ENCODE measurements around the gene TPD52L1. TPM values are rescaled to one million over a fixed set of nuclear protein-coding genes. Genes with fewer than 3 reads are reported as not detected.
A peak's percentile ranks its signal among the peaks of the same experiment; 100 is the strongest.

The TPD52L1 gene
- total RNA-seq, 1 donor from 2014 or later = 48.0 TPM

- no peaks in the 10 kb centered on the region for H3K36me3 Mint-ChIP-seq (ENCODE audit: low read depth)
- no peak overlapping the region for H3K27ac Mint-ChIP-seq (ENCODE audit: unreplicated experiment)
- DNase-seq (ENCODE audit: low spot score) = no peak
- no peaks in the 10 kb centered on the region for H3K27me3 Mint-ChIP-seq (ENCODE audit: low read depth)
- TF ChIP-seq, protein P1, sequence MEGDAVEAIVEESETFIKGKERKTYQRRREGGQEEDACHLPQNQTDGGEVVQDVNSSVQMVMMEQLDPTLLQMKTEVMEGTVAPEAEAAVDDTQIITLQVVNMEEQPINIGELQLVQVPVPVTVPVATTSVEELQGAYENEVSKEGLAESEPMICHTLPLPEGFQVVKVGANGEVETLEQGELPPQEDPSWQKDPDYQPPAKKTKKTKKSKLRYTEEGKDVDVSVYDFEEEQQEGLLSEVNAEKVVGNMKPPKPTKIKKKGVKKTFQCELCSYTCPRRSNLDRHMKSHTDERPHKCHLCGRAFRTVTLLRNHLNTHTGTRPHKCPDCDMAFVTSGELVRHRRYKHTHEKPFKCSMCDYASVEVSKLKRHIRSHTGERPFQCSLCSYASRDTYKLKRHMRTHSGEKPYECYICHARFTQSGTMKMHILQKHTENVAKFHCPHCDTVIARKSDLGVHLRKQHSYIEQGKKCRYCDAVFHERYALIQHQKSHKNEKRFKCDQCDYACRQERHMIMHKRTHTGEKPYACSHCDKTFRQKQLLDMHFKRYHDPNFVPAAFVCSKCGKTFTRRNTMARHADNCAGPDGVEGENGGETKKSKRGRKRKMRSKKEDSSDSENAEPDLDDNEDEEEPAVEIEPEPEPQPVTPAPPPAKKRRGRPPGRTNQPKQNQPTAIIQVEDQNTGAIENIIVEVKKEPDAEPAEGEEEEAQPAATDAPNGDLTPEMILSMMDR (IDR thresholded peaks at IDR 0.05) = no peak
- no peak overlapping the region for H3K4me3 Mint-ChIP-seq (ENCODE audit: unreplicated experiment)
- no peaks in the 10 kb centered on the region for H3K9me3 Mint-ChIP-seq (ENCODE audit: low read depth)
- peaks cover 21% of the 10 kb centered on the region for H3K4me1 Mint-ChIP-seq (ENCODE audit: low read depth)
These were observed 16.8 kb downstream of the TPD52L1 start for GRCh38 chr6:125170376-125170775.

- Mint-ChIP-seq H3K9me3 (ENCODE audit: low read depth) (no peaks in the 10 kb centered on the region), H3K4me1 (ENCODE audit: low read depth) (peaks cover 19% of the 10 kb centered on the region), H3K27me3 (ENCODE audit: low read depth) (no peaks in the 10 kb centered on the region), H3K4me3 (ENCODE audit: unreplicated experiment) (no peak overlapping the region), H3K36me3 (ENCODE audit: low read depth) (no peaks in the 10 kb centered on the region), H3K27ac (ENCODE audit: unreplicated experiment) (no peak overlapping the region)
- DNase-seq (ENCODE audit: low spot score) = no peak
- TF ChIP-seq, protein P1 (IDR thresholded peaks at IDR 0.05) = no peak
These were observed 19.9 kb downstream of the TPD52L1 start for GRCh38 chr6:125173341-125174095.

DNA sequence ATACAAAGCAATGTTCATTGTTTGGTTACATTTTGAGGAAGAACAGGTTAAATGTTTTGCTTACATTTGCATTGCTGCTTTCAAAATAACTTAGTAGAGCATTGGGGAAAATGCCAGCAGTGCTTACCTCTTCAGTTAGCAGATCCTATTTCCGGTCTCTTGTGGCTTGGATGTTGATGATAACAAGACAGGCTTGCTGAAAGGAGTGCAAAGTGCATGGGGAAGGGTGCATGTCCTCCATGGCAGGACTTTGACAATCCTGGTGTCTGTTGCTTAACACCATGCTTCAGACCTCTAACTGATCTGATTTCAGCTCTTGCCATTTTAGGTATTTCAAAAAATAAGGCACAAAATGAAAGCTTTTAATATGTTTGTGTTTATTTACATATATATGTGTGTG is 21.1 kb downstream of the TPD52L1 start:
- Mint-ChIP-seq H3K36me3 (ENCODE audit: low read depth) (no peaks in the 10 kb centered on the region), H3K4me3 (ENCODE audit: unreplicated experiment) (no peak overlapping the region), H3K4me1 (ENCODE audit: low read depth) (peaks cover 18% of the 10 kb centered on the region), H3K9me3 (ENCODE audit: low read depth) (no peaks in the 10 kb centered on the region), H3K27me3 (ENCODE audit: low read depth) (no peaks in the 10 kb centered on the region), H3K27ac (ENCODE audit: unreplicated experiment) (no peak overlapping the region)
- TF ChIP-seq, protein P1 (IDR thresholded peaks at IDR 0.05) = no peak
- DNase-seq (ENCODE audit: low spot score) = no peak

GRCh38 chr6:125175466-125176048 is 22.0 kb downstream of the TPD52L1 start:
- H3K9me3 Mint-ChIP-seq (ENCODE audit: low read depth) = no peaks in the 10 kb centered on the region
- DNase-seq (ENCODE audit: low spot score) = no peak
- peaks cover 10% of the 10 kb centered on the region for H3K4me1 Mint-ChIP-seq (ENCODE audit: low read depth)
- TF ChIP-seq, protein P1 (IDR thresholded peaks at IDR 0.05) = no peak
- no peaks in the 10 kb centered on the region for H3K36me3 Mint-ChIP-seq (ENCODE audit: low read depth)
- H3K27me3 Mint-ChIP-seq (ENCODE audit: low read depth) = no peaks in the 10 kb centered on the region
- H3K27ac Mint-ChIP-seq (ENCODE audit: unreplicated experiment) = no peak overlapping the region
- H3K4me3 Mint-ChIP-seq (ENCODE audit: unreplicated experiment) = no peak overlapping the region

DNA sequence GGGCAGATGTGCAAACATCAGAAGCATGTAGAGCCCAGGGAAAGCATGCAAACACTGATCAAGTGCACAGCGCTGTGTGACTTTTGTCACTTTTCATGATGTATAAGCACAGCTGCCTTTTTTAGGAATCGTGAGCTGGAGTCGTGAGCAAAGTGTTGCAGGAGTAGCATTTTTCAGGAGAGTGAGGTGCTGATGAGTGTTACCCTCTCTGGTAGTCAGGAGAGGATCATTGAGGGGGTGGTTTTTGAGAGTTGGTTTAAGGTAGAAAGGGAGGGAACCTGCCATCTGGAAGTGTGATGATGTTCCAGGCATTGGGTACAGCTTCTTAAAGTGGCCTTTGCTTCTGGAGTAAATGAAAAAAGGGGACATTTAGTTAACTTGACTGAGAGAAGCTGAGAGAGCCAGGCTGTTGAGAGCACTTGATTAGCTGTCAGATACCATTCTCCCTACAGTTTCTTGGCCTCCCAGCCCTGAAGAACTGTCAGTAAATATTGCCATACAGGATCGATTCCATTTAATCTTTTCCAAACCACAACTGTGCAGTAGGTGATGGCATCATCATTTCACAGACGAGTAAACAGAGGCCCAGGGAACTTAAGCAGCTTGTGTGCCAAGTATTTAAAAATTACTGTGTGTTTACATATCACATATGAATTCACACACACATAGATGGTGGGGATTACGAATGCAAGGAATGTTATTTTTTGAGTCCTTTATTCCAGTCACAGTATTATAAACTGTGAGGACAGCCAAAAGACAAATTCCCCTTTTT is 28.9 kb downstream of the TPD52L1 start:
- no peak for DNase-seq (ENCODE audit: low spot score)
- Mint-ChIP-seq H3K27me3 (ENCODE audit: low read depth) (no peaks in the 10 kb centered on the region), H3K4me3 (ENCODE audit: unreplicated experiment) (no peak overlapping the region), H3K36me3 (ENCODE audit: low read depth) (no peaks in the 10 kb centered on the region), H3K9me3 (ENCODE audit: low read depth) (no peaks in the 10 kb centered on the region), H3K27ac (ENCODE audit: unreplicated experiment) (peak overlapping the region; percentile 90), H3K4me1 (ENCODE audit: low read depth) (peaks cover 37% of the 10 kb centered on the region)
- TF ChIP-seq, protein P1 (IDR thresholded peaks at IDR 0.05) = no peak

All from chondrocyte (in vitro differentiated cells).